Upper lobe of left lung (tissue), 4 donors: ENCODE results near the gene SP3.

Experiments used
- CTCF ChIP-seq, 6 experiments: fragments of 450-650 bp in 4 of 6; fragments of 200-600 bp in 2 of 6; sonication (generic) in 2 of 6; IDR thresholded peaks; one replicate each; pipeline ENCODE4 v1.5.1; 2016 to 2019; ENCODE audit warnings: antibody characterized with exemption in 6 of 6
- POLR2A ChIP-seq, 4 donors: fragments of 450-650 bp; IDR thresholded peaks; one replicate each; pipeline ENCODE4 v1.5.1; 2016 to 2017; ENCODE audit warnings: antibody characterized with exemption in 4 of 4, mild to moderate bottlenecking in 2 of 4

- TF ChIP-seq CTCF (IDR thresholded peaks at IDR 0.05) (no peak), POLR2A (IDR thresholded peaks at IDR 0.05) (no peak)
Observed at GRCh38 chr2:173984866-173985604, 19.9 kb upstream of the SP3 start.
